ENCODE results near the gene TMEM131. TPM values are rescaled to one million over a fixed set of nuclear protein-coding genes. Genes with fewer than 3 reads are reported as not detected.

TMEM131 gene
- total and polyA plus RNA-seq, 2 donors = 11.4 to 15.6 TPM

- Histone ChIP-seq H3K36me3 (ENCODE audit: control insufficient read depth in 2 of 2, insufficient read depth in 2 of 2, low read length in 1 of 2) (no peaks in the 10 kb centered on the region), H3K9me3 (ENCODE audit: control insufficient read depth in 2 of 2, insufficient read depth in 1 of 2, low read length in 1 of 2) (peaks cover 0 to 2% of the 10 kb centered on the region in 2 donors), H3K4me1 (ENCODE audit: control insufficient read depth in 2 of 2, insufficient read depth in 2 of 2, low read length in 2 of 2) (no peaks in the 10 kb centered on the region), H3K27ac (ENCODE audit: low read depth in 1 of 2, low read length in 1 of 2) (no peak overlapping the region), H3K4me3 (ENCODE audit: low read length in 2 of 2) (no peak overlapping the region), H3K27me3 (ENCODE audit: control insufficient read depth in 2 of 2, insufficient read depth in 1 of 2, low read length in 1 of 2) (no peaks in the 10 kb centered on the region)
- 97% methylated on average over 3 of the region's 3 CpGs for WGBS
- no peak for DNase-seq (ENCODE audit: low read depth in 6 of 9, low spot score in 9 of 9)
Observed at GRCh38 chr2:97983698-97984097, 12.1 kb downstream of the TMEM131 start.

GRCh38 chr2:97983134-97983533 is 12.6 kb downstream of the TMEM131 start:
- no peaks in the 10 kb centered on the region for H3K27me3 ChIP-seq (ENCODE audit: control insufficient read depth in 2 of 2, insufficient read depth in 1 of 2, low read length in 1 of 2)
- peaks cover 0 to 3% of the 10 kb centered on the region in 2 donors for H3K9me3 ChIP-seq (ENCODE audit: control insufficient read depth in 2 of 2, insufficient read depth in 1 of 2, low read length in 1 of 2)
- no peak overlapping the region for H3K4me3 ChIP-seq (ENCODE audit: low read length in 2 of 2)
- no peak for DNase-seq (ENCODE audit: low read depth in 6 of 9, low spot score in 9 of 9)
- H3K4me1 ChIP-seq (ENCODE audit: control insufficient read depth in 2 of 2, insufficient read depth in 2 of 2, low read length in 2 of 2) = no peaks in the 10 kb centered on the region
- 93% methylated on average over 6 of the region's 6 CpGs for WGBS
- no peak overlapping the region for H3K27ac ChIP-seq (ENCODE audit: low read depth in 1 of 2, low read length in 1 of 2)
- H3K36me3 ChIP-seq (ENCODE audit: control insufficient read depth in 2 of 2, insufficient read depth in 2 of 2, low read length in 1 of 2) = no peaks in the 10 kb centered on the region

GRCh38 chr2:97982621-97983020 is 13.1 kb downstream of the TMEM131 start:
- H3K27ac ChIP-seq (ENCODE audit: low read depth in 1 of 2, low read length in 1 of 2) = no peak overlapping the region
- DNase-seq (ENCODE audit: low read depth in 6 of 9, low spot score in 9 of 9) = no peak
- H3K4me1 ChIP-seq (ENCODE audit: control insufficient read depth in 2 of 2, insufficient read depth in 2 of 2, low read length in 2 of 2) = no peaks in the 10 kb centered on the region
- peaks cover 0 to 3% of the 10 kb centered on the region in 2 donors for H3K9me3 ChIP-seq (ENCODE audit: control insufficient read depth in 2 of 2, insufficient read depth in 1 of 2, low read length in 1 of 2)
- no peak overlapping the region for H3K4me3 ChIP-seq (ENCODE audit: low read length in 2 of 2)
- H3K27me3 ChIP-seq (ENCODE audit: control insufficient read depth in 2 of 2, insufficient read depth in 1 of 2, low read length in 1 of 2) = no peaks in the 10 kb centered on the region
- H3K36me3 ChIP-seq (ENCODE audit: control insufficient read depth in 2 of 2, insufficient read depth in 2 of 2, low read length in 1 of 2) = no peaks in the 10 kb centered on the region

GRCh38 chr2:97981961-97982360 is 13.8 kb downstream of the TMEM131 start:
- peaks cover 0 to 3% of the 10 kb centered on the region in 2 donors for H3K9me3 ChIP-seq (ENCODE audit: control insufficient read depth in 2 of 2, insufficient read depth in 1 of 2, low read length in 1 of 2)
- DNase-seq (ENCODE audit: low read depth in 6 of 9, low spot score in 9 of 9) = no peak
- H3K27ac ChIP-seq (ENCODE audit: low read depth in 1 of 2, low read length in 1 of 2) = no peak overlapping the region
- H3K27me3 ChIP-seq (ENCODE audit: control insufficient read depth in 2 of 2, insufficient read depth in 1 of 2, low read length in 1 of 2) = no peaks in the 10 kb centered on the region
- no peaks in the 10 kb centered on the region for H3K36me3 ChIP-seq (ENCODE audit: control insufficient read depth in 2 of 2, insufficient read depth in 2 of 2, low read length in 1 of 2)
- WGBS = 98% methylated on average over 5 of the region's 5 CpGs
- no peaks in the 10 kb centered on the region for H3K4me1 ChIP-seq (ENCODE audit: control insufficient read depth in 2 of 2, insufficient read depth in 2 of 2, low read length in 2 of 2)
- H3K4me3 ChIP-seq (ENCODE audit: low read length in 2 of 2) = no peak overlapping the region

- Histone ChIP-seq H3K36me3 (ENCODE audit: control insufficient read depth in 2 of 2, insufficient read depth in 2 of 2, low read length in 1 of 2) (no peaks in the 10 kb centered on the region), H3K27me3 (ENCODE audit: control insufficient read depth in 2 of 2, insufficient read depth in 1 of 2, low read length in 1 of 2) (no peaks in the 10 kb centered on the region), H3K9me3 (ENCODE audit: control insufficient read depth in 2 of 2, insufficient read depth in 1 of 2, low read length in 1 of 2) (peaks cover 0 to 3% of the 10 kb centered on the region in 2 donors), H3K4me3 (ENCODE audit: low read length in 2 of 2) (no peak overlapping the region), H3K4me1 (ENCODE audit: control insufficient read depth in 2 of 2, insufficient read depth in 2 of 2, low read length in 2 of 2) (no peaks in the 10 kb centered on the region), H3K27ac (ENCODE audit: low read depth in 1 of 2, low read length in 1 of 2) (no peak overlapping the region)
- WGBS = 97% methylated on average over 2 of the region's 2 CpGs
- DNase-seq (ENCODE audit: low read depth in 6 of 9, low spot score in 9 of 9) = no peak
Observed at GRCh38 chr2:97979904-97980303, 15.8 kb downstream of the TMEM131 start.

- no peak overlapping the region for H3K27ac ChIP-seq (ENCODE audit: low read depth in 1 of 2, low read length in 1 of 2)
- no peak overlapping the region for H3K4me3 ChIP-seq (ENCODE audit: low read length in 2 of 2)
- peaks cover 0 to 8% of the 10 kb centered on the region in 2 donors for H3K9me3 ChIP-seq (ENCODE audit: control insufficient read depth in 2 of 2, insufficient read depth in 1 of 2, low read length in 1 of 2)
- no peaks in the 10 kb centered on the region for H3K4me1 ChIP-seq (ENCODE audit: control insufficient read depth in 2 of 2, insufficient read depth in 2 of 2, low read length in 2 of 2)
- H3K27me3 ChIP-seq (ENCODE audit: control insufficient read depth in 2 of 2, insufficient read depth in 1 of 2, low read length in 1 of 2) = no peaks in the 10 kb centered on the region
- no peaks in the 10 kb centered on the region for H3K36me3 ChIP-seq (ENCODE audit: control insufficient read depth in 2 of 2, insufficient read depth in 2 of 2, low read length in 1 of 2)
- WGBS = 98% methylated on average over 1 of the region's 1 CpG
- no peak for DNase-seq (ENCODE audit: low read depth in 6 of 9, low spot score in 9 of 9)
Observed at GRCh38 chr2:97974471-97974870, 21.3 kb downstream of the TMEM131 start.

- Histone ChIP-seq H3K27ac (ENCODE audit: low read depth in 1 of 2, low read length in 1 of 2) (no peak overlapping the region), H3K4me3 (ENCODE audit: low read length in 2 of 2) (no peak overlapping the region), H3K9me3 (ENCODE audit: control insufficient read depth in 2 of 2, insufficient read depth in 1 of 2, low read length in 1 of 2) (peaks cover 0 to 5% of the 10 kb centered on the region in 2 donors), H3K27me3 (ENCODE audit: control insufficient read depth in 2 of 2, insufficient read depth in 1 of 2, low read length in 1 of 2) (no peaks in the 10 kb centered on the region), H3K36me3 (ENCODE audit: control insufficient read depth in 2 of 2, insufficient read depth in 2 of 2, low read length in 1 of 2) (no peaks in the 10 kb centered on the region), H3K4me1 (ENCODE audit: control insufficient read depth in 2 of 2, insufficient read depth in 2 of 2, low read length in 2 of 2) (no peaks in the 10 kb centered on the region)
- no peak for DNase-seq (ENCODE audit: low read depth in 6 of 9, low spot score in 9 of 9)
- WGBS = 97% methylated on average over 5 of the region's 5 CpGs
Observed at GRCh38 chr2:97970293-97971060, 25.3 kb downstream of the TMEM131 start.

- no peak for DNase-seq (ENCODE audit: low read depth in 6 of 9, low spot score in 9 of 9)
- 88% methylated on average over 4 of the region's 4 CpGs for WGBS
- H3K36me3 ChIP-seq (ENCODE audit: control insufficient read depth in 2 of 2, insufficient read depth in 2 of 2, low read length in 1 of 2) = no peaks in the 10 kb centered on the region
- H3K9me3 ChIP-seq (ENCODE audit: control insufficient read depth in 2 of 2, insufficient read depth in 1 of 2, low read length in 1 of 2) = peaks cover 0 to 5% of the 10 kb centered on the region in 2 donors
- H3K27ac ChIP-seq (ENCODE audit: low read depth in 1 of 2, low read length in 1 of 2) = no peak overlapping the region
- H3K27me3 ChIP-seq (ENCODE audit: control insufficient read depth in 2 of 2, insufficient read depth in 1 of 2, low read length in 1 of 2) = no peaks in the 10 kb centered on the region
- no peak overlapping the region for H3K4me3 ChIP-seq (ENCODE audit: low read length in 2 of 2)
- no peaks in the 10 kb centered on the region for H3K4me1 ChIP-seq (ENCODE audit: control insufficient read depth in 2 of 2, insufficient read depth in 2 of 2, low read length in 2 of 2)
Observed at GRCh38 chr2:97969081-97970067, 26.4 kb downstream of the TMEM131 start.

Measured in thymus (tissue), 11 donors.